ENCODE data around the gene AMOT.
A peak's percentile ranks its signal among the peaks of the same experiment; 100 is the strongest.

The AMOT gene

GRCh38 chrX:112851161-112851779, 10.6 kb upstream of the AMOT start:
- TF ChIP-seq, protein P1, sequence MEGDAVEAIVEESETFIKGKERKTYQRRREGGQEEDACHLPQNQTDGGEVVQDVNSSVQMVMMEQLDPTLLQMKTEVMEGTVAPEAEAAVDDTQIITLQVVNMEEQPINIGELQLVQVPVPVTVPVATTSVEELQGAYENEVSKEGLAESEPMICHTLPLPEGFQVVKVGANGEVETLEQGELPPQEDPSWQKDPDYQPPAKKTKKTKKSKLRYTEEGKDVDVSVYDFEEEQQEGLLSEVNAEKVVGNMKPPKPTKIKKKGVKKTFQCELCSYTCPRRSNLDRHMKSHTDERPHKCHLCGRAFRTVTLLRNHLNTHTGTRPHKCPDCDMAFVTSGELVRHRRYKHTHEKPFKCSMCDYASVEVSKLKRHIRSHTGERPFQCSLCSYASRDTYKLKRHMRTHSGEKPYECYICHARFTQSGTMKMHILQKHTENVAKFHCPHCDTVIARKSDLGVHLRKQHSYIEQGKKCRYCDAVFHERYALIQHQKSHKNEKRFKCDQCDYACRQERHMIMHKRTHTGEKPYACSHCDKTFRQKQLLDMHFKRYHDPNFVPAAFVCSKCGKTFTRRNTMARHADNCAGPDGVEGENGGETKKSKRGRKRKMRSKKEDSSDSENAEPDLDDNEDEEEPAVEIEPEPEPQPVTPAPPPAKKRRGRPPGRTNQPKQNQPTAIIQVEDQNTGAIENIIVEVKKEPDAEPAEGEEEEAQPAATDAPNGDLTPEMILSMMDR (IDR thresholded peaks at IDR 0.05; ENCODE audit: low read depth, low read length): no peak
- no peak for DNase-seq (ENCODE audit: extremely low read depth, low read depth)

- TF ChIP-seq, protein P1 (IDR thresholded peaks at IDR 0.05; ENCODE audit: low read depth, low read length): no peak
- DNase-seq (ENCODE audit: extremely low read depth, low read depth): no peak
These were observed 8.4 kb upstream of the AMOT start for GRCh38 chrX:112849016-112849415.

DNA sequence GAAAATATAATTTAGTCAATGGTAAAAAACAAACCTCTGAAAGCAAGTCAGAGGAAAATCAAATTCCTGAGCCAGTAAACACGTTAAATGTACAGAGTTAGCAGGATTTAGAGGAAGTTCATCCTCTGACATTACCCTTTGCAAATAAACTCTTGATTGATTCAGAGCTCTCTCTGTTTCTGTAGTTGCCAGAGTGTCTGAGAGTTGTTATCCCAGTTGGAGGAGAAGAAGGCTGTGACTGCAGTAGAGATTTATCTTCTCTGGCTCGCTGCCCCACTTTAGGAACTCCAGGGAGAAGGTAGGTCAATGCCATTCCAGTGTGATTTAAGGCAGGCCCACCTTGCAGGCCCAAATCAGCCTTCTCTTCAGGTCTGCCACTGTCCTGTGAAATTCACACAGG, 6.2 kb upstream of the AMOT start:
- TF ChIP-seq, protein P1 (IDR thresholded peaks at IDR 0.05; ENCODE audit: low read depth, low read length): no peak
- no peak for DNase-seq (ENCODE audit: extremely low read depth, low read depth)

GRCh38 chrX:112846187-112846586, 5.6 kb upstream of the AMOT start:
- TF ChIP-seq, protein P1 (IDR thresholded peaks at IDR 0.05; ENCODE audit: low read depth, low read length): no peak
- DNase-seq (ENCODE audit: extremely low read depth, low read depth): no peak

DNA sequence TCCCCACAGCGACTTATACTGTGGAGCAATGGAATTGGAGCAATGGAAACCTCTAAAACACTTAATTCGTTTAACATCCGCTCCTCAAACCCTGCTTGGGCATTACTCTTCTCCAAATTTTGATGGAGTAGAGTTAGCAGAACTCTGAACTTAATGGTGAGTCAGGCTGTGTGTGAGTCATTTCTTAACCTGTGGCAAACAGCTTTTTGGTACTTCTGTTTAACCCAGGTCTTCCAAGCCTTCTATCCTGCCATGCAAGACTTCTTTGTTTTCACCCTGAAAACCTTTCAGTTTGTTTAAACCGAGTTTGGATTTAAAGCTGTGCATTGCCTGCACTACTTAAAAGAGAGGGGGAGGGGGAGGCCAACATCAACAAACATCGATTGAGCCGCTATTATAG, 3.6 kb upstream of the AMOT start:
- TF ChIP-seq, protein P1 (IDR thresholded peaks at IDR 0.05; ENCODE audit: low read depth, low read length): no peak
- no peak for DNase-seq (ENCODE audit: extremely low read depth, low read depth)

DNA sequence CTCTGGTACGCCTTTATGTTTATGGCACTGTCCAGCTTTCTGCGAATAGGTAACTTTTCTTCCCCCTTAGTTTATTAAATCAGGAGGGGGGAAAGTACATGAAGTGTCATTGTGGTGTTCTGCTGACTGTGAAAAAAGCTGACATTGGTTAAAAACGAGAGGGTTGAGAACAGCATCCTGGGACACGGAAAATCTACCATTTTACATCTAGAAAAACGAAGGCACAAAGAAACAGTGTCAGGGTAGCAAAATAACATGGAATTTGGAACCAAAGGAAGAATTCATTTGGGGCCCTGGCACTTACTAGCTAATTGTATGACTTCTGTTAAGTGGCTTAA, 1.2 kb upstream of the AMOT start:
- DNase-seq (ENCODE audit: extremely low read depth, low read depth): no peak
- TF ChIP-seq, protein P1 (IDR thresholded peaks at IDR 0.05; ENCODE audit: low read depth, low read length): no peak

GRCh38 chrX:112841114-112841819, 636 bp upstream of the AMOT start:
- DNase-seq (ENCODE audit: extremely low read depth, low read depth): peak; percentile 72
- TF ChIP-seq, protein P1 (IDR thresholded peaks at IDR 0.05; ENCODE audit: low read depth, low read length): no peak
